ENCODE results near the gene TEKT2.

The TEKT2 gene

GRCh38 chr1:36134031-36134430 is 50.1 kb downstream of the TEKT2 start:
- DNase-seq, result no peak

- no peak for DNase-seq
Observed at GRCh38 chr1:36134505-36135329, 50.8 kb downstream of the TEKT2 start.

GRCh38 chr1:36135330-36135667 is 51.4 kb downstream of the TEKT2 start:
- no peak for DNase-seq

DNA sequence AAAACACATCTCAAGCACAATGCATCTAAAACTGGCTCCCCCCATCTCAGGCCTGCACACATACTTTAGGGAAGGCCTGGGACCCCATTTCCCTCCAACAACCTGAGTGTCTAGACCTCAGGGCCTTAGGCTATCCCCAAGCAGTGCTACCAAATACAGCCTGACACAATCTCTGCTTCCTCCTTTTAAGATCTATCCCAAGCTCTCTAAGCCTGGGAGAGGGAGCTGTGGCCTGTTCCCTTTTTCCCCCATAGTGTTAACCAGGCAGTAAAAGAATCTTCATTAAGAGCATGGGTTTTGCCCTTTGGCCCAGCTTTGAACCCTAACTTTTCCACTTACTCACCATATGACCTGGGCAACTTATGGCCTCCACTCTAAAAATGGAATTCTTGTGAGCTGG is 51.9 kb downstream of the TEKT2 start:
- DNase-seq, result no peak

DNA sequence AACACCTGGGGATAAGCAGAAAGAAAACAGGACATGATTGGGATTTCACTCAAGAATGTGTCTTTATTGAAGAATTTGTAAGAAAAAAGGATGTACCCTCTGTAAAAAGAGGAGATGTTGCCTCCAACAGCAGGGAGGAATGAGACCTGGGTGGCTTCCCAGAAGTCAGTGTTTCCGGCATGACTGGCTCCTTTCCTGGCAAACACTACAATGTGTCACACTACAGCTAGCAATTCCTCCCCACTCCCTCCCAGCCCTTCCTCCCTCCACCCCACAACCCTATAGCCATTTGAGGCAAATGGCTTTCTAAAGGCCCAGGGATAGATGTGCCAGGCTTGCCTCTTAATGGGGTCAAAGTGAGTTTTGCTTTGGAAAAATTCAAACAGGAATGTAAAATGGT is 52.6 kb downstream of the TEKT2 start:
- no peak for DNase-seq

DNA sequence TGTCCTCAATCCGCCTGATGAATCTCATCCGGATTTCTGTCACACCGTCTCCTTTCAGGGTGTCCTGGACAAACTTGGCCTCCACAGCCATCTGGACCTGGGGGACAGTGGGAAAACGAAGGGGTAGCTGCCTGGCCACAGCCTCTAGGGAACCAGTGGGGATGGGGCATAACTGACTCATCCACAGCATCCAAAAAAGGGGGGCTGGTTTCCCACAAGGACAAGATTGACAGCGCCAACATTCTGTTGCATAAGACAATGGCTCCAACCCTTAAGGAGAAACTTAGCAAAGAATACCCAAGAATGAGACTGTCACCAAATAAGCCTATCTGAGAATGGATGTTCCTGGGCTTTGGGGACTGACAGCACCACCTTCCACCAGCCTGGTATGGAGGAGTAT is 53.3 kb downstream of the TEKT2 start:
- no peak for DNase-seq

GRCh38 chr1:36137776-36138175 is 53.9 kb downstream of the TEKT2 start:
- DNase-seq, result no peak

Data from CD4-positive, alpha-beta T cell treated with Interleukin-12 subunit alpha and Interleukin-12 subunit beta, for 1 hour (primary cell).